ENCODE data around the gene FRMD4A.
"Not testable (repeated sequence)": the region's sequence is repeated elsewhere in the genome, so short reads cannot be mapped to it uniquely, and the experiment has no call there.

FRMD4A gene

DNA sequence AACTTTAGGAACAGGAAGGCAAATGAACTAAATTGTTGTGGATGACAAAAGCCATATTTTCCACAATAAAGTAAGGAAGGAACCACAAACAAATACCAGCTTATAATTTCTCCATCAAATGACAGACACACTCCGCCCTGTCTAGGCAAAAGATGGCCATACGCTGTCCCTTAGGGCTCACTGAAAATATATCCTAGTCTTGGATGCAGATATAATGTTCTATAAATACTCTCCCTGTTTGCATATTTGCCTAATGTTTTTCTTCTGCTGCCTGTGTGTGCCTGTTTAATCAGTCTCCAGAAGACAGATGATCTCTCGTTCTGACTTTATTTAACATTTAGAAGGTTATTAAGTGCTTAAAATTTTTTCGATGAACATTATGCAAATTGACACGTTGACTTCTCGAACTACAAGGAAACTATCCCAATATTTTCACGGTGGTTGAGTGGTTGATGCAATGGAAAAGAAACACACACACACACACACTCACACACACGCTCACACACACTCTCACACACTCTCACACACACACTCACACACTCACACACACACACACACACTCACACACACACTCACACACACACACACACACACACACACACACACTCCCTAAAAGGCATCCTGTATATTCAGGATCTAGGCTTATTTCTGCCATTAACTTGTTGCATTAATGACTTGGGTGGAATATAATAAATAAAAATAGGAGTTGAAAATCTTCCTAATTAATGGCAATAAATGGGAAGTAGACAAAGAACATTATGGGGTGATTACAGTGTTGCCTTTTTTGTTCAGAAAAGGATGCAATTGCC lies 446.9 kb downstream of the FRMD4A start:
- DNase-seq (ENCODE audit: extremely low spot score, insufficient read length, low read depth): no peak
- no peak for FAIRE-seq

DNA sequence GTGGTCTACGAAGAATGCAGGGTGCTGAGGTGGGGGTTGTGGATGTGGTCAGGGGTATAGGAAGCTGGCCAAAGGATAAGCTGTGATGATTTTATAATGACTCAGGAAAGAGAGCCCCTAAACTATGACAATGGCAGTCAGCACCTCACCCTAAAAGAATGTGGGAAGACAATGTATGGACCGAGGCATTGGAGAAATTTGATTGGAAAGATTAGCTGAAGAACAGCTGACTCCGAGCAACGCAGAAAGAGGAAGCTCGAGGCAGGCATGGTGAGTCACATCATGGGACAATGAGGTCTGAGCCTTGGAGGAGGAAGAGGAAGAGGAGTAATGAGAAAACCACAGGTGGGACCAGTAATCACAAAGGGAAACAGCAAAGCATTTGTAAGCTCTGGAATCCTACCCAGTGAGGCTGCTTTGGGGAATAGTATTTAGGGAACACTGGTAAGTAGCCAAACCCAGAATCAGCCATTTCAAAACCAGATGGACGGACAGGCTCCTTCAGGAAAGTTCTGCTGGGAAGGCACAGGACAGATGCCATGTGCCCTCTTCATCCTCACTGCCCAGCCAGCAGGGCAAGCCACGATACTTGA lies 448.5 kb downstream of the FRMD4A start:
- no peak for DNase-seq (ENCODE audit: extremely low spot score, insufficient read length, low read depth)
- peak; percentile 56 for FAIRE-seq

DNA sequence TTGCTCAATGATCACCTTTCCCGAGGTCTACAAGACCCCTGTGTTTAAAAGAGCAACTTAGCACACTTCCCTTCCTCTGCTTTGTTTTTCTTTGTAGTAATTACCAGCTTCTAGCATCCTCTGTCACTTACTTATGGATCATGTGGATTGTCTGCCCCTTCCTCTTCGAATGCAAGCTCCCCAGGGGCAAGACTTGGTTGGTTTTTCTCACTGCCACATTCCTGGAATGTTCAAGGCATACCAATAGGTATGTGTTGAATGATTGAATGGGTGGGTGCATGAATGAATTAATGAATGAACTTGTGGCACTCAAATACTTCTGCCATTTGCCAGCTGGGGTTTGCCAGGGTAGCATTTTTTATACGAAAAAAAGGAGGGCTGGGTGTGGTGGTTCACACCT lies 450.0 kb downstream of the FRMD4A start:
- FAIRE-seq: no peak

DNA sequence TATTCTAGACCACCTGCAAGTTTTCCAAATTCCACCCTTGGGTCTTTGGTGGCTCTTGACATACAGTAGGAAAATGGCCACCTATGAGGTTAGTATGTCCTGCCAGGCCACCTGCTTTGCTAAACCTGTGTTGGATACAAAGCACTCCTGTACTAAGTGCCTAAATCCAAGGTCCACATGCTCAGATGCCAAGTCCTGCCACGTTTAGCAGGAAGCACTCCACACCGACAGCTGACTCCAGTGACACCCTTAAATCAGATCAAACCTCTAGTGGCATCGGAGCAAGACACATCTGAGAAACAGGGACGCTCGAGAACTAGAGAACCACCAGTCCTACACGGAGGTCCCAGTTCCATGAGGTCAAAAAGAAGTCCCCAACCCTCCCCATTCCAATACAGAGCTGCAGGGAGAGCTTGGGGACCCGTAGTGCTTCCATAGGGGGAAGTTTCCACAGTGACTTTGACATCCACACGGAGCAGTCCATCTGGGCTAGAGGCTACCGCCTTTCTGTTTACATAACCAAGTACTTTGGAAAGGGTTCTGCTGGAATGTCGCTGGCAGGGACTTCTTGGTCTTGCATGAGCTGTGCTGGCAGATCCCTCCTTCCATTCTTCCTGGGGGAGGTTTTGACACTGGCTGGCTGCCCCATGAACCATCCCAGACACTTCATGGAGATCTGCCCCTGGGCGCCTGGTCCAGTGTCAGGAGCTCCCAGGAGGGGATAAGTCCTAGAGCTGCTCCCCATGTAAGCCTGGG lies 453.4 kb downstream of the FRMD4A start:
- DNase-seq (ENCODE audit: extremely low spot score, insufficient read length, low read depth) (no peak), FAIRE-seq (no peak)

More for the DNA sequence above, 450.0 kb downstream of the FRMD4A start:
- DNase-seq (ENCODE audit: extremely low spot score, insufficient read length, low read depth): no peak

DNA sequence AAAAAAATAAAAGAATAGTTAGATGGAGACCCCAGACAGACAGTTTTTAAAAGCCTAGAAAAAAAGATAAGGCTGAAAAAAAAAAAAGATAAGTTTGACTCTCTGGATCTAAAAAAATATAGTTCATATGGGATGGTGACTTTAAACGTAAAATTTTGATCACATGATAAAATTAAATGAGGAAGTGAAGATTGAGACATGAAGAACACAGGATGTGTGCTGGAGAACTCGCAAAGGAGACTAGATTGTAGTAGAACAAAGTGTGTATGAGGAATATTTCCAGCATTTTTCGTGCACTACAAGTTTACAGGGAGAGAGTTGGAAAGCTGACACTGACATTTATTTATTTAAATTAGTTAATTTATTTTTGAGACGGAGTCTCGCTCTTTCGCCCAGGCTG lies 457.5 kb downstream of the FRMD4A start:
- FAIRE-seq (no peak), DNase-seq (ENCODE audit: extremely low spot score, insufficient read length, low read depth) (no peak)

DNA sequence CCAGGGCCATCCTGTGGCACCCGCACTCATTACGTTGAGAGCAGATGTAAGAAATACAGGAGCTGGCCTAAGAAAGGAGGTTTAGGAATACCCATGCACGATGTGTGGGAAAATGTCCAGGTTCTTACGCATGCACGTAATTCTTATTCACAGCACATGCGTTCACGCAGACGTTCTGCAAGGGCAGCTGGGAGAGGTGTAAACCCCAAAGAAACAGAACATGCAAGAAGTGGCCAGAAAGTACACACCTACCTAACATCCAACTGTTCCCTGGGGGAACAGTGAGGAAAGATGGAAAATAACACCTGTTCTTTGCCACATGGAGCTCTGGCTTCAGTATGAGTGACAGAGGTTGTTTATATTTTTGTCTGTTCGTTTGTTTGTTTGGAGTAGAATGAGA lies 458.3 kb downstream of the FRMD4A start:
- DNase-seq (ENCODE audit: extremely low spot score, insufficient read length, low read depth) (no peak), FAIRE-seq (no peak)

DNA sequence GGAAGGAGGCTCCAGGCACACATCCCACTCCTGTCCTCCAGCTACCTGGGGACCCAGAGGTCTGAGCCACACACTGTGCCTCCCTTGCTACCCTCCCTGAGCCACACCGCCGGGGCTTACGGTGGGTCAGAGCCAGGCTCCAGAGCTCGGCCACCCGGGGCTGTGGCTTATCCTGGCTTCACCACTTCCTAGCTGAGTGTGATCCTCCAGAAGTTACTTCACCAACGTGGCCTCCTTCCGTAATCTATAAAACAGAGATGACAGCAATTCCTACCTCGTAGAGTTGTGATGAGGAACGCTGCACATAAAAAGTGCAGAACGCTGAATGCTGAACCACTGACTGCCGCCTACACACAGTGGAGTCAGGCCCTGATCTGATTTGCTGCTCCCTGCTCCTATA lies 458.9 kb downstream of the FRMD4A start:
- DNase-seq (ENCODE audit: extremely low spot score, insufficient read length, low read depth) (no peak), FAIRE-seq (no peak)

DNA sequence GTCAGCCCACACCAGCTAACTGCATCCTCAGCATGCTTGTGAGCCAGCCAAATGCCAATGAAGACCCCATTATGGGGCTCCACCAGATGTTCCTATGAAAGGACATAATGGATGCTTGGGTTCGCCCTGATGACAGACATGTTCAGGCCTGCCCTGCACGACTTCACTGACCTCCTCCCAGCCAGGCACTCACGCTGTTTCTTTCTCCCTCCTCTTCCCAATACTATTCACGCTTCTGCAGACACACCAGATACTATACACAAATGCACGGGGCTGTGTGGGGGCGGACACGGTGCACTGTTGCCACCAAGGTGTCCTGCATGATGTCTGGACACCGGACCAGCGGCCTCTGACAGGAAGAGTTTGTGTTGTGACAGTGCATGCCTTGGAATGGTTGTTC lies 459.7 kb downstream of the FRMD4A start:
- no peak for FAIRE-seq
- DNase-seq (ENCODE audit: extremely low spot score, insufficient read length, low read depth): no peak

DNA sequence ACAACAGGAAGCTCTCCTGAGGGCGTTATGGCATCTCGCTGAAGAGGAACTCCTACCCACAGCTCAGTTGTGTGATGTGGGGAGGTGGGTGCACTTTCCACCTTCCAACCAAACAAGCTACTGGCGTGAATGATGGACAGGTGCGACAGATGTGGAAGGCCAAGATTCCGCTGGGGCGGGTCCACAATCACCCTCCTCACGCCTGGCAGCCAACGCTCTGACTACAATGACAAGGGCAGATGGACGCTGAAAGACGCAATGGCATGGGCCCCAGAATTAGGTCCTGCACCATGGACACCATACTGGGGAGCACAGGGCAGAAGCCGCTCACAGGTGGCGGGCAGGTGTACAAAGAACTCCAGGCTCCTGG lies 461.4 kb downstream of the FRMD4A start:
- DNase-seq (ENCODE audit: extremely low spot score, insufficient read length, low read depth) (no peak), FAIRE-seq (no peak)

DNA sequence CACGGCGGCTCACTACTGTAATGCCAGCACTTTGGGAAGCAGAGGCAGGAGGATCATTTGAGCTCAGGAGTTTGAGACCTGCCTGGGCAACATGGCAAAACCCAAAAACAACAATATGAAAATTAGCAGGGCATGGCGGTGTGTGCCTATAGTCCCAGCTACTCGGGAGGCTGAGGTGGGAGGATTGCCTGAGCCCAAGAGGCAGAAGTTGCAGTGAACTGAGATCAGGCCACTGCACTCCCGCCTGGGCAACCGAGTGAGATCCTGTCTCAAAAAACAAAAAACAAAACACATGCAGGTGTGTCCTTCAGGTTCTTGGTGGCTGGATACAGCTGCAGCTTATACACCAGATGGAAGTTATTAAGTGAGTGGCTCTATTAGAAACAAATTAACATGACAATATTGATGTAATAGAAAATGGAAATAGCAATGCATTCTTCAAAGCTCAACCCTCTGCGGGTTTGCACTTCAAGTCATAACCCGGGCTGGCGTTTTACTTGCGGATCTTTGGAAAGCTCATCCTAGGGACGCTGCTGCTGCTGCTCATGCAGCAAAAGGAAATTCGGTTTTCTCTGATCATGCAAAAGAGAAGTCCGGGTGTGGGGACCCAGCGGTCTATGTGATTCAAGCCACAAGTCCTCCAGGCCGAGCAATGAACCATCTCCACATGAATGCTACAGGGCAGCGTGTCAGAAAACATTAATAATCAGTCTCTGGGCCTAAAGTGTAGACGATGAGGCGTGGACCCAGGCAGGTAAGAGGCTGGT lies 462.0 kb downstream of the FRMD4A start:
- no peak for DNase-seq (ENCODE audit: extremely low spot score, insufficient read length, low read depth)
- no peak for FAIRE-seq

DNA sequence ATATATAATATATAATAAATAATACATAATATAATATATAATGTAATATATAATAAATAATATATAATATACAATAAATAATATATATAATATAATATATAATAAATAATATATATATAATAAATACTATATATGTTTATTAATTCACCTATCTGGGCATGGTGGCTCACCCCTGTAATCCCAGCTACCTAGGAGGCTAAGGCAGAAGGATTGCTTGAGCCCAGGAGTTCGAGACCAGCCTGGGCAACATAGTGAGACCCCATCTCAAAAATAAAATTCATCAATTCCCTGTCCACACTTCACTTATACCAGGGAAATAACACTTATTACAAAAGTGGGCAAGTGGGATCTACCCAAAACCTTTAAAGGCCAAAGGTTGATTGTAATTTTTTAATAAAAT lies 462.9 kb downstream of the FRMD4A start:
- FAIRE-seq: no peak
- DNase-seq (ENCODE audit: extremely low spot score, insufficient read length, low read depth): no peak

DNA sequence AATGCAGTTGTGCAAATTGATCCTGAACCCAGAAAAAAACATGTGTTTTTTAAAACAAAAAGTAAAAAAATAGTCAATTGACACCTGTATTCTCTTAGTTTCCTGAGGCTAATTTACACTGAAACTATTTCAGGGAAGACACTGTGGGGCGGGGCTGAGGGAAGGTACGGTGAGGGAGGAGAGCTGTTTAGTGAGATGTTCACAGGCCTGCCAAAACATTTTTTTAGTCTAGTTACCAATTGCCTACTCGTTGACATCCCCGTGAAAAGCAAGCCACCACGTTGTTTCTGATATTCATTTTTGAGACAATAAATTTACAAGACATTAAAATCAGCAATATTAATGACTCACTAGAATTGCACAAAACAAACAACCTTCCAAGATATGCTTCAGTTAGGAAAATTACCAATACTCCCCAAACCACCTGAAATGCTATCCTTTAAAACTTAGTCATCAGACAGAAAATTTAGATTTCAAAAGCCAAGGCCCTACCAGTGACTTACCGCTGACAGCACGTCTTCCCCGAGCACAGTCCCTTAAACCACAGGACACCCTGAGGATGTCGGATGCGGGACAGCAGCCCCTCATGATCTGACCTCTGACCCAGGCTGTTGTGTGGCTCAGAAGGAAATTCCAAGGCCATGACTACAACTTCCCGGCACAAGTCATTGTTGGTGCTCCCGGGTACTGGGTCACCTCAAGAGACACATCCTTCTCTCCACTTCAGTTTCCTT lies 464.8 kb downstream of the FRMD4A start:
- FAIRE-seq (no peak), DNase-seq (ENCODE audit: extremely low spot score, insufficient read length, low read depth) (no peak)

DNA sequence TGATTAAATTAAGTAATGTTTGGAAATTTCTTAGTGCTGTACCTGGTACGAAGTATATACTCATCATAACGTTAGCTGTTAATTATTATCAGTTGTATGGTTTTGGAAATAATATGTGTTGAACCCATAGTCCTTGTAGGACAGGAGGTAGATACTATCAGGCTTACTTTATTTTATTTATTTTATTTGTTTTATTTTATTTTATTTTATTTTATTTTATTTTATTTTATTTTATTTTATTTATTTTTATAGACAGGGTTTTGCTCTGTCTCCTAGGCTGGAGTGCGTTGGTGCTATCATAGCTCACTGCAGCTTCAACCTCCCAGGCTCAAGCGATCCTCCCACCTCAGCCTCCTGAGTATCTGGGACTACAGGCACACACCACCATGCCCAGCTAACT lies 465.5 kb downstream of the FRMD4A start:
- DNase-seq (ENCODE audit: extremely low spot score, insufficient read length, low read depth); FAIRE-seq: not testable (repeated sequence)

DNA sequence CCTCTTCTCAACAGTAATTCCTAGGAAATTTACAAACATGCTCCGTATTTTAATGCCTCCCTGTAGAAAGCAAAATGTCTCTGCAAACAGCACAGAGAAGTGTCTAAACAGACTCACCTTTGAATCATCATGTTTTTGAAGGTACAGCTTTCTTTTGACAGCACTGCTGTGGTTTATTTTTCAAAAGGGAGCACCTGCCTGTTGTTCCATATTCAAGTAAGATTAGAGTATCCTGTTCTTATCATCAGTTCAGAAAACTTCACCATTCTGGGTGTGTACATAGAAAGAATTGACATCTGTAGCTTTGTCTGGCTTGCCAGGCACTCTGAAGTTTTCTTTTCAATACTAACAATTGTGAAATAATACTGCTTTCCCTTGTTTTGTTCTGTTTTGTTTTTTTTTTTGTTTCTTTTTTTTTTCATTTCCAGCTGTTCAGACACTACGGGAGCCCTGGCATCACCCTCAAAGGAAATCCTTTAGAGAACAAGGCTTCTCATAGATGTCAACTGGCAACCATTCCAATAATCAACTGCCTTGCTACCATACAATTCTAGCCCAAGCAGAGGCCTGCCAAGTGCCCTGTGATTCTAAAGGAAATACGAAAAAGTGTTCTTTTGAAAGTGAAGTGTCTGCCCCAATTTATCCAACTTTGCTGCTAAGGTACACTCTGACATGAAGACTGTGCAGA lies 468.0 kb downstream of the FRMD4A start:
- FAIRE-seq: no peak
- DNase-seq (ENCODE audit: extremely low spot score, insufficient read length, low read depth): no peak

DNA sequence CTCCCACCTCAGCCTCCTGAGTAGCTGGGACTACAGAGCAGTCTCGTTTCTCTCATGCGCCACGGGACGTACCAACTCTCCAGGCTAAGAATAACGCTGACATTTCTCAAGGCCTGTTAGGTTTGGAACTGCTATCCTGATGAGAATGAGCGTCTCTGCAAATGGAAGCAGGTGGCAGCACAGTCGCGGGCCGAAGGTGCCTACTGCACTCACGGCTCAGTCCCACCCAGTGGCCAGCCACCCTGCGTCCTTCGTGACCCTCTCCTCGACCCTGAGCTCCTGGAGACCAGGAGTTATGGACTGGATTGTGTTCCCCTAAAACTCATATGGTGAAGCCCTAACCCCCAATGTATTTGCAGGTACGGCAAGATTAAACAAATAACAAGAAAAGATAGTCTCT lies 469.8 kb downstream of the FRMD4A start:
- no peak for FAIRE-seq
- no peak for DNase-seq (ENCODE audit: extremely low spot score, insufficient read length, low read depth)

DNA sequence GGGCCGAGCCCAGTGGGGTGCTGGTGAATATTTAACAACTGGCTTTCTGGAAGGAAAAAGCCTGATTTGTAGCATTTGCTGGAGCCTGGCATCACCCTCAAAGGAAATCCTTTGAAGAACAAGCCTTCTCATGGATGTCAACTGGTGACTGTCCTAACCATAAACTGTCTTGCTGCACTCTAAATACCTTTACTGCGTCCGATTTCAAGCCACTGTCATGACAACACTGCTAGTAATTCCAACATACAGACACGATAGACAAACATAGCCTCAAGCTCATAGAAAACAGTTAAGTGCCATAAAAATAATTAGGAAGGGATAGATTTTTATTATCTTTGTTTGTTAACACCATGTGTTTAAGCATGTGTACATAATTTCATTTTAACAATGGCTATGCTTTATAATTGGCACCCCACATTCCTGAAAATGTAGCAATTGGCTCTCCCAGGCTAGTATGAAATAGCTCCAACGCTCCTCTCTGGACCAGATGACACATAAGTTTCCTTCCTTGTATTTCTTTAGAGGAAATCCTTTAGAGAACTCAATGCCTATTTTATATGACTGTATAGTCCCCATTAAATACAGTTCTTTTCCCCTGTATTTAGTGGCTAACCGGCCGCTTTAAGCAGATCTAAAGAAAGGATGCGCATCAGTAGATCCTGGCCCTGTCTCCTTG lies 470.6 kb downstream of the FRMD4A start:
- DNase-seq (ENCODE audit: extremely low spot score, insufficient read length, low read depth): no peak

DNA sequence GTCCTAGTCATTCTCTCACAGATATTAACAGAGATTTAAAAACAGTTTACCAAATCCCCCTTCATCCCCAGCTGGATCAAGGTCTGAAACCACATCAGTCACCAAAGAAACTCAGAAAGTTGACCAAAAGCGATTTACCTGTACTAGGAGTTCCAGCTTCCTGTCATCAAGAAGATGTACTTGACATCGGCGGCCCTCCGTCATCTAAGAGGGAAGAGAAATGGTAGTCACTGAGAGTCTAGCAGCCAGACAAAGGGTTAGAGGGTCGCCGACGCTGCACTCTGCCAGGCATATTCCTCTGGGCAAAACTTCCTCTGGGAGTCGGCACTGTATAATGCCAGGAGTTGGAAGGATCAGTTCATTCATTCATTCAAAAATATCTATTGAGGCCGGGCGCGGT lies 472.0 kb downstream of the FRMD4A start:
- DNase-seq (ENCODE audit: extremely low spot score, insufficient read length, low read depth) (no peak), FAIRE-seq (no peak)

More for the DNA sequence above, 470.6 kb downstream of the FRMD4A start:
- FAIRE-seq: no peak

DNA sequence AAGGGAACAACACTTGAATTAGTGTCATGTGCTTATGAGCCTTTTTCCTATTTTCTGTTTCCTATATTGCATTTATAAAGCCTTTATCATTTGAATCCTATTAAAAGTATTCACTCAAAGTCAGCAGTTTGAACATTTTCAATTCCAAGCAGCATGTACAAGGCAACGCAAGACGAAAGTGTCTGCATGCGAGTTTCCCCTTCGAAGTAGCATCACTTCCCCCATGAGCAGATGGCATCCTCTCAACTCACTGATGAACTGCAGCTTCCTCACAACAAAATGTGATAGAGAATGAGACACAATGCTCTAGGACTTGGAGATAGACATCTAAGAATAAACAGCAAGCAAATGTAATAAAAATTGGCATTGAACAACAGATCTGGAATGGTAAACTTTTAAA lies 473.3 kb downstream of the FRMD4A start:
- DNase-seq (ENCODE audit: extremely low spot score, insufficient read length, low read depth): no peak
- no peak for FAIRE-seq

DNA sequence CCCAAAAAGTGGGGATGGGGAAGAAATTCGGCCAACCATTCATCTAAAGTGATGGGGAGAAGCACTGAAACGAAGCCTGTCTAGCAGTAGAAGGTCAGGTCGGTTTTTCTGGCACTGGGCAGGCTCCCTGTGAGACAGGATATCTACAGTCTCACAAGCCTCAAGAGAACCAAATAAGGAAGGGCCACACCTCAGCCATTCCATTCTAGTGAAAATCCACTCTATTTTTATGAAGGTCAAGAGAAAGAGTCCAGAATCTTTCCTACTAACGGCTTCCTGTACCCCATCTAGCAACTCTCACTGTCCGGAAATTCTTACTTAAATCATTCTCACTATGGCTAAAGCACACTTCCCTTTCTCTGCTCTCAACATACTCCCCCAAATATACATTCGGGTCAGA lies 476.9 kb downstream of the FRMD4A start:
- DNase-seq (ENCODE audit: extremely low spot score, insufficient read length, low read depth) (no peak), FAIRE-seq (no peak)

Data from GM18507 (cell line).